ENCODE measurements around the gene TPH1. TPM values are rescaled to one million over a fixed set of nuclear protein-coding genes. Genes with fewer than 3 reads are reported as not detected.

TPH1 gene
- total RNA-seq, 4 donors from 2014 or later, result 0.04 to 1.9 (median 0.76) TPM

DNA sequence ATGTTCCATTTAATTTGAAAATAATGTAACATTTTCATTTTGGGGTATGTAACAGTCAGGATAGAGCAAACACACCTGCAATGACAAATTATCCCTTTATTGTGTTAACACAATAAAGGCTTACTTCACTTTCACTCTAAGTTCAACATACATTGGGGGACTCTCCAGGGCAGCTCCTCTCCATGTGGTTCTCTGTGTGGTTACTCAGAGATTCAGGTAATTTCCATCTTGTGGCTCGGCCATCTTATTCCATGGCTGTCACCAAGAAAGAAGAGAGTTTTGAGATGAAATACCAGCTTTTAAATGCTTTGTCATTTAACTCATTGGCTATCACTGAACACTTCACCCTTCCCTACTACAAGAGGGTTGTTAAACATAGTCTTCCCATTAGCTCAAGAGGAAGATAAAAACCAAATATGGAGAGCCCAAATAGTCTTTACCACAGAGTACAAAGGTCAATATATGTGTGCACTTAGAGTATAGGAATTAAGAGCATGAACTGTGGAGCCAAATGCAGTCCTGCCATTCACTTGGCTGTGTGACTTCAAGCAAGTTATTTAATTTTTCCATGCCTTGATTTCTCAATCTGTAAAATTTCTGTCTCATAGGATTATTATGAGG is 10.6 kb upstream of the TPH1 start:
- TF ChIP-seq, protein P1, sequence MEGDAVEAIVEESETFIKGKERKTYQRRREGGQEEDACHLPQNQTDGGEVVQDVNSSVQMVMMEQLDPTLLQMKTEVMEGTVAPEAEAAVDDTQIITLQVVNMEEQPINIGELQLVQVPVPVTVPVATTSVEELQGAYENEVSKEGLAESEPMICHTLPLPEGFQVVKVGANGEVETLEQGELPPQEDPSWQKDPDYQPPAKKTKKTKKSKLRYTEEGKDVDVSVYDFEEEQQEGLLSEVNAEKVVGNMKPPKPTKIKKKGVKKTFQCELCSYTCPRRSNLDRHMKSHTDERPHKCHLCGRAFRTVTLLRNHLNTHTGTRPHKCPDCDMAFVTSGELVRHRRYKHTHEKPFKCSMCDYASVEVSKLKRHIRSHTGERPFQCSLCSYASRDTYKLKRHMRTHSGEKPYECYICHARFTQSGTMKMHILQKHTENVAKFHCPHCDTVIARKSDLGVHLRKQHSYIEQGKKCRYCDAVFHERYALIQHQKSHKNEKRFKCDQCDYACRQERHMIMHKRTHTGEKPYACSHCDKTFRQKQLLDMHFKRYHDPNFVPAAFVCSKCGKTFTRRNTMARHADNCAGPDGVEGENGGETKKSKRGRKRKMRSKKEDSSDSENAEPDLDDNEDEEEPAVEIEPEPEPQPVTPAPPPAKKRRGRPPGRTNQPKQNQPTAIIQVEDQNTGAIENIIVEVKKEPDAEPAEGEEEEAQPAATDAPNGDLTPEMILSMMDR (IDR thresholded peaks at IDR 0.05), result no peak
- TF ChIP-seq POLR2A (IDR thresholded peaks at IDR 0.05), result no peak
- no peak for DNase-seq (ENCODE audit: low spot score in 2 of 2)
- WGBS, 2 donors, result 91 to 93% methylated on average over 1 of the region's 1 CpG
- H3K4me3 ChIP-seq (ENCODE audit: low read depth, poor library complexity, severe bottlenecking), result no peak overlapping the region
- intact Hi-C loops (cut with DNase I; ENCODE audit: low total_unique reads), result no loop called here

DNA sequence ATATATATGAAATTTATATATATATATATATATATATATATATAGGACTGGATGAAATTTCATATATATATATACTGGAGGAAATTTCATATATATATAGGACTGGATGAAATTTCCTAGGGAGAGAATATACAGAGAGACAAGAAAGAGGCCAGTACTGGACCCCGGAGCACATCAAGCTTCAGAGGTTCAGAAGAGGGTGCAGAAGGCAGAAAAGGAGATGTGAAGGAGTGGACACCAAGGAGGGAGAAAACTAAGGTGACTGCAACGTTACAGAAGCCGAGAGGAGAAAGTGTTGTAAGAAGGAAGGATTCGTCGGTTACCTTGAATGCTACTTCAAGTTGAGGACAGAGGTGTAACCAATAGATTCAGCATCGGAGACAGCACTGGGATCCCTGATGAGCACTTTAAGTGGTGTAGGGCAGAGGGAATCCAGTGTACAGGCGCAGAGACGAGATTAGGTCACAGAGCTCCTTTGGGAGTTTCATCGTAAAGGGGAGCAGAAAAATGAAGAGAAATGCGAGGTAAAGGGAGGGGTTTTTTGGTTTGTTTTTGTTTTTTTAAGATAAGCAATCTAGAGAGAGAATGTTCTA is 8.5 kb upstream of the TPH1 start:
- H3K4me3 ChIP-seq (ENCODE audit: low read depth, poor library complexity, severe bottlenecking), result no peak overlapping the region
- TF ChIP-seq, protein P1 (IDR thresholded peaks at IDR 0.05), result no peak
- TF ChIP-seq POLR2A (IDR thresholded peaks at IDR 0.05), result no peak
- no peak for DNase-seq (ENCODE audit: low spot score in 2 of 2)
- 92% methylated on average over 10 of the region's 10 CpGs for WGBS, 2 donors
- intact Hi-C loops (cut with DNase I; ENCODE audit: low total_unique reads), result no loop called here

DNA sequence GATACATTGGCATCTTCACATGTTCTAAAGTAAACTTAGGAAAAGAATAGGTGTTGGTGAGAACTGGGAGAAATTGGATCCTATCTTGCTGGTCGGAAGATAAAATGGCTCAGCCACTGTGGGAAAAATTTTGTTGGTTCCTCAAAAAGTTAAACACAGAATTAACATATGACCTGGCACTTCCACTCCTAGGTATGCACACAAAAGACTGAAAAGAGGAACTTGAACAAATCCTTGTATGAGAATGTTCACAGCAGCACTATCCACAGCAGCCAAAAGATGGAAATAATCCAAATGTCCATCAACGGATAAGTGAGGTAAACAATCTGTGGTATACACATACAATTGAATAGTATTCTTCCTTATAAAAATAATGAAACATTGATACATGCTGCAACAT is 4.8 kb upstream of the TPH1 start:
- 77% methylated on average over 2 of the region's 2 CpGs for WGBS, 2 donors
- TF ChIP-seq, protein P1 (IDR thresholded peaks at IDR 0.05), result no peak
- TF ChIP-seq POLR2A (IDR thresholded peaks at IDR 0.05), result no peak
- H3K4me3 ChIP-seq (ENCODE audit: low read depth, poor library complexity, severe bottlenecking), result no peak overlapping the region
- no peak for DNase-seq (ENCODE audit: low spot score in 2 of 2)
- intact Hi-C loops (cut with DNase I; ENCODE audit: low total_unique reads), result no loop called here

DNA sequence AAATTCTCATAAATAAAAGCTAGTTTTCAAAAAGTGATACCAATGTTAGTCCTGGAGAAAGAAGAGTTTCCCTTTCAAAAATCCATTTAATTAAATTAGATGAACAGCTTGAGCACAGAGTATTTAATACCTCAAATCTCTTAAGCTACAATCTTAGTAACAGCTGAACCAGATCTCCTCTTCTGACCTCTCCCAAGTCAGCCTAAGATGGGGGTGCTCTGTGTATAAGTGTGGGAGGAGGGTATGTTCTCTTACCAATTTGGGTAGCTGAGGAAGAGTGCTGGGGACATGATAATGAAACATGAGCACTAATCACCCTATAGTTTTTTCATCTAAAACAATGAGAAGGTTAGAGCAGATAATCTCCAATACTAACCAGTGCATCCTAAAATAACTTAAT is 9.6 kb downstream of the TPH1 start:
- no peak for DNase-seq (ENCODE audit: low spot score in 2 of 2)
- no peak overlapping the region for H3K4me3 ChIP-seq (ENCODE audit: low read depth, poor library complexity, severe bottlenecking)
- TF ChIP-seq, protein P1 (IDR thresholded peaks at IDR 0.05), result no peak
- no peak for TF ChIP-seq POLR2A (IDR thresholded peaks at IDR 0.05)
- intact Hi-C loops (cut with DNase I; ENCODE audit: low total_unique reads), result no loop called here

DNA sequence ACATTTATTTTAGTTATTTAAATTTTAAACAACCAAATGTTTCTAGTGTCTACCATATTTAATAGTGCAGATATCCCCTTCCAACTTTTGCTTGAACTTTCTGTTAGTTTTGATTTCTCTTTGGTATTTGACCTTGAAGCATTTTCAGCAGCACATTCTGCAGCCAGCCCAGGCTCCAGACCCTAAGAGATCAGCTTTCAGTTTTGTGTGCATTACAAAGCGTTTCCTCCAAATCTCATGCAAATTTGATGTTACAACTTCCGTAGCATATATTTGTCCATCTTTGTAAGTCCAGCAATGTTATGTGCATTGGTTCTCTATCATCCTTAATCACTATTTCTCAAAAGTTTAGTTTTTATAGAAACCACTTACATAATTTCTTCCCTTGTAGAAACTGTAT is 18.6 kb downstream of the TPH1 start:
- H3K4me3 ChIP-seq (ENCODE audit: low read depth, poor library complexity, severe bottlenecking), result no peak overlapping the region
- WGBS, 2 donors, result 91% methylated on average over 2 of the region's 2 CpGs
- no peak for TF ChIP-seq POLR2A (IDR thresholded peaks at IDR 0.05)
- TF ChIP-seq, protein P1 (IDR thresholded peaks at IDR 0.05), result no peak
- no peak for DNase-seq (ENCODE audit: low spot score in 2 of 2)
- intact Hi-C loops (cut with DNase I; ENCODE audit: low total_unique reads), result no loop called here

DNA sequence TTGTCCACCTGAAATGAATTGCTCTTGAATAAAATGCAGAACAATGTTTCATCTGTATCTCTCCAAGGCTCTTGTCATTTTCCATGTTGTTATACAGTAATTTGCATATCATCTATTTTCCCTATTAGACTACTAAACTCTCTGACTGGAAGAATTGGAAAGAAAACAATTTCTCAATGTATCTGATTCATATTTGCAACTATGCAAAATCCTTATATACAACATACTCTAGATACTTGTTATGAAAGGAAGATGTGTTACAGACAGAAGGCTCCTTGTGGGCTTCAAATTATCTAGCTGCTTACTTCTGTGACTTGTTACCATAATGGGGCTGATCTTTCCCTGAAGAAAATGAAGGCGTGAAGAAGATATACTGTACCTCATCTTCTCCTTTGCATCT is 23.6 kb downstream of the TPH1 start:
- WGBS, 2 donors, result 95 to 100% methylated on average over 1 of the region's 1 CpG
- TF ChIP-seq, protein P1 (IDR thresholded peaks at IDR 0.05), result no peak
- TF ChIP-seq POLR2A (IDR thresholded peaks at IDR 0.05), result no peak
- no peak for DNase-seq (ENCODE audit: low spot score in 2 of 2)
- H3K4me3 ChIP-seq (ENCODE audit: low read depth, poor library complexity, severe bottlenecking), result no peak overlapping the region
- intact Hi-C loops (cut with DNase I; ENCODE audit: low total_unique reads), result no loop called here
